CD4-positive, alpha-beta T cell treated with Interleukin-21 for 1 hour (primary cell): ENCODE results near the gene LRP6.

Experiments used
- DNase-seq: peaks from one replicate; pipeline ENCODE4 v3.0.0-alpha.2; 2020

The LRP6 gene

GRCh38 chr12:12068751-12069150 is 198.1 kb downstream of the LRP6 start:
- DNase-seq: no peak
